ENCODE measurements around the gene PDE3B. TPM values are rescaled to one million over a fixed set of nuclear protein-coding genes. Genes with fewer than 3 reads are reported as not detected.
"Not testable (repeated sequence)": the region's sequence is repeated elsewhere in the genome, so short reads cannot be mapped to it uniquely, and the experiment has no call there.

PDE3B gene
- total and polyA plus RNA-seq, 2 experiments from 2014 or later: 6.4 to 16.9 TPM

- DNase-seq (ENCODE audit: low read depth in 1 of 2, low spot score in 1 of 2): no peak
- no peak overlapping the region for H3K27ac ChIP-seq
Measured at GRCh38 chr11:14623036-14623435, 20.6 kb upstream of the PDE3B start.

DNA sequence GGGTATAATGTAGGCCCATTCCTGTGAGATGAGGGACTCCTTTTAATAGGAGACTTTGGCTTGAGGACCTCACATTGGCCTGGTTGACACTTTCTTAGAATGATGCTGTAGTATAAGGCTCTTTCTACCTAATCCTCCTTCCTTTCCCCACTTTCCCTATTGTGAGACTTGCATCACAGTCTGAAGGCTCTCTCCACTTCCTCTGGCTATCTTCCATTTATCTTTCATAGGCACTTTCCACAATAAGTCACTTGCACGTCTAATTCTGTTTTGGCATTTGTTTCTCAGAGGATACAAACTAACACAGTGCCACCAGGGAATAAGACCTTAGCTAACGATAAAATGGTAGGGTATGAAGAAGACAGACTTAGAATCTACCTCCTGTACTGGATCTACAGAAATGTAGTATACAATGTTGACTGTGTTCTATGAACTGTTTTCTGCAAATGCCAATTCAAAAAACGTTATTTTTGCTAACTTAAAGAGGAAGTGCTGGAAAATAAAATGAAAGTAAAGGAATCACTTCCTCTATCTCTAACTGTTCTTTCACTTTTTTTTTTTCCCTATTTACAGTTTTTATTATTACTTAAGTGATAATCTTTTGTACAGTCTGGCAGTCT lies 17.9 kb upstream of the PDE3B start:
- no peaks in the 10 kb centered on the region for H3K4me1 ChIP-seq (ENCODE audit: low read depth)
- H3K36me3 ChIP-seq: no peaks in the 10 kb centered on the region
- no peak for TF ChIP-seq CTCF (IDR thresholded peaks at IDR 0.05; ENCODE audit: low read depth, low read length)
- no peak overlapping the region for H3K27ac ChIP-seq
- H3K27me3 ChIP-seq: no peaks in the 10 kb centered on the region
- peak in 1 of 2 donors; percentile 29 for DNase-seq (ENCODE audit: low read depth in 1 of 2, low spot score in 1 of 2)
- no peaks in the 10 kb centered on the region for H3K9me3 ChIP-seq (ENCODE audit: low read depth)
- H3K4me3 ChIP-seq: no peak overlapping the region

More at GRCh38 chr11:14623036-14623435, 20.6 kb upstream of the PDE3B start:
- no peaks in the 10 kb centered on the region for H3K36me3 ChIP-seq
- no peaks in the 10 kb centered on the region for H3K27me3 ChIP-seq
- H3K9me3 ChIP-seq (ENCODE audit: low read depth): no peaks in the 10 kb centered on the region
- H3K4me3 ChIP-seq: no peak overlapping the region
- no peak for TF ChIP-seq CTCF (IDR thresholded peaks at IDR 0.05; ENCODE audit: low read depth, low read length)
- no peaks in the 10 kb centered on the region for H3K4me1 ChIP-seq (ENCODE audit: low read depth)

DNA sequence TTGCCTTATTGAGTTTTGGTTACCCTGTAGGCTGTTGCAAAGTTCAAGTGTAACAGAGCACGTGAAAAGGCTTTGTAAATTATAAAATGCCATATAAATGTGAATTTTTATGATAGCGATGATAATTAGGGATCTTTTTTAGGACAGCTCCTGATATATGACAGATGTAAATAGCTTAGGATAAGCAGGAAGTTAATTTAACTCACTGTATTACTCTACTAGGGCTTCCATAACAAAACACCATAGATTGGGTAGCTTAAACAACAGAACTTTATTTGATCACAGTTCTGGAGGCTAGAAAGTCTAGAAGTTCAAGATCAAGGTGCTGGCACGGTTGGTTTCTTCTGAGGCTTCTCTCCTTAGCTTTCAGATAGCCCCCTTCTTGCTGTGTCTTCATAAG lies 17.0 kb upstream of the PDE3B start:
- no peak for TF ChIP-seq CTCF (IDR thresholded peaks at IDR 0.05; ENCODE audit: low read depth, low read length)
- H3K27ac ChIP-seq: no peak overlapping the region
- H3K4me1 ChIP-seq (ENCODE audit: low read depth): no peaks in the 10 kb centered on the region
- H3K4me3 ChIP-seq: no peak overlapping the region
- H3K36me3 ChIP-seq: no peaks in the 10 kb centered on the region
- no peak for DNase-seq (ENCODE audit: low read depth in 1 of 2, low spot score in 1 of 2)
- no peaks in the 10 kb centered on the region for H3K9me3 ChIP-seq (ENCODE audit: low read depth)
- no peaks in the 10 kb centered on the region for H3K27me3 ChIP-seq

GRCh38 chr11:14633506-14634224 lies 9.9 kb upstream of the PDE3B start:
- H3K9me3 ChIP-seq (ENCODE audit: low read depth); H3K4me3 ChIP-seq; DNase-seq (ENCODE audit: low read depth in 1 of 2, low spot score in 1 of 2); H3K27me3 ChIP-seq; H3K27ac ChIP-seq; H3K4me1 ChIP-seq (ENCODE audit: low read depth); H3K36me3 ChIP-seq: not testable (repeated sequence)

- H3K27ac ChIP-seq: no peak overlapping the region
- H3K36me3 ChIP-seq: no peaks in the 10 kb centered on the region
- H3K4me1 ChIP-seq (ENCODE audit: low read depth): no peaks in the 10 kb centered on the region
- TF ChIP-seq CTCF (IDR thresholded peaks at IDR 0.05; ENCODE audit: low read depth, low read length): no peak
- H3K4me3 ChIP-seq: no peak overlapping the region
- H3K9me3 ChIP-seq (ENCODE audit: low read depth): no peaks in the 10 kb centered on the region
- H3K27me3 ChIP-seq: no peaks in the 10 kb centered on the region
- DNase-seq (ENCODE audit: low read depth in 1 of 2, low spot score in 1 of 2): no peak
Measured at GRCh38 chr11:14634813-14635212, 8.8 kb upstream of the PDE3B start.

DNA sequence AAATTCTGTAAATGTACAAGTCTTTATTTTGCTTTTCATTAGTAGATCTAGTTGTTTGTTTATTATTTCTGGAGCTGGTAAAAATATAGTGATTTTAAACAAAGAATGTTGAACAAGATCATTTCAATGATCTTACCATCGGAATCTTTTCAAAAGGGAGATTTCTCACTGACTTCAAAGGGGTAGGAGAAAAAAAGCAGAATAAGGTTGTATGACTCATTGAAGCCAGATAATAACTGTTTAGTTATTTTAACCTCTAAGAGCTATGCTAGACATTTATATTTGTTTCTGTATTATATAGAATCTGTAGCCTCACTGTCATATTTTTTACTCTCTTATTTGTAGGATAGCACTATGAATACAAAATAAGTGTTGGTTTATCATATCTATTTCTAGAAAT lies 8.1 kb upstream of the PDE3B start:
- Histone ChIP-seq H3K36me3 (no peaks in the 10 kb centered on the region), H3K27me3 (no peaks in the 10 kb centered on the region), H3K27ac (no peak overlapping the region), H3K4me1 (ENCODE audit: low read depth) (no peaks in the 10 kb centered on the region), H3K4me3 (no peak overlapping the region), H3K9me3 (ENCODE audit: low read depth) (no peaks in the 10 kb centered on the region)
- no peak for TF ChIP-seq CTCF (IDR thresholded peaks at IDR 0.05; ENCODE audit: low read depth, low read length)
- no peak for DNase-seq (ENCODE audit: low read depth in 1 of 2, low spot score in 1 of 2)
